H1 (cell line): ENCODE results near the gene PLVAP. TPM values are rescaled to one million over a fixed set of nuclear protein-coding genes. Genes with fewer than 3 reads are reported as not detected.

Source experiments
- EP300 ChIP-seq, 2 experiments: IDR thresholded peaks; 1 replicate in 1 of 2; 2 replicates in 1 of 2; pipeline ENCODE4 v1.6.1; 2011 to 2012; ENCODE audit warnings: low read depth in 2 of 2, low read length in 2 of 2, mild to moderate bottlenecking in 2 of 2, borderline replicate concordance in 1 of 2, inconsistent platforms in 1 of 2, moderate library complexity in 1 of 2
- HDAC2 ChIP-seq, 2 experiments: fragments of 300-600 bp in 1 of 2; sonication (generic) in 1 of 2; IDR thresholded peaks; 2 replicates each; pipeline ENCODE4 v1.6.1; 2011 to 2012; ENCODE audit warnings: low read depth in 2 of 2, low read length in 2 of 2, mild to moderate bottlenecking in 2 of 2, moderate library complexity in 2 of 2, borderline replicate concordance in 1 of 2, inconsistent platforms in 1 of 2
- NRF1 ChIP-seq: IDR thresholded peaks from 2 replicates; pipeline ENCODE4 v1.6.1; 2011; ENCODE audit warnings: mild to moderate bottlenecking, low read depth, low read length, improper control_type of control experiment
- SP1 ChIP-seq: IDR thresholded peaks from 2 replicates; pipeline ENCODE4 v1.6.1; 2011; ENCODE audit warnings: low read depth, low read length
- TCF12 ChIP-seq: IDR thresholded peaks from 2 replicates; pipeline ENCODE4 v1.6.1; 2011; ENCODE audit warnings: low read depth, mild to moderate bottlenecking, low read length
- polyA plus RNA-seq, 7 experiments: library from polyadenylated mRNA; depleted of rRNA in 3 of 7; stranded (reverse) in 5 of 7; unstranded in 2 of 7; fragments of >200 nt in 5 of 7; fragments of 200-250 nt in 2 of 7; gene quantifications; 1 replicate in 5 of 7; 2 replicates in 1 of 7; 4 replicates in 1 of 7; pipeline versions ENCODE4 v1.2.1 to v1.2.3, GENCODE V29; 2011 to 2013; ENCODE audit warnings: missing spikeins in 2 of 7, mixed read lengths in 2 of 7
- total RNA-seq: library from RNA; stranded (reverse); fragmentation: NEBNext Ultra II Directional; extraction: Animal tissue kit (Norgen Biotek cat#: 25700); gene quantifications from 2 replicates; pipeline ENCODE4 v1.2.1, GENCODE V29; 2021
- TF ChIP-seq, protein P1 (sequence below), 3 experiments: IDR thresholded peaks; 1 replicate in 2 of 3; 2 replicates in 1 of 3; pipeline versions ENCODE4 v1.5.1 to v1.6.1; 2011; ENCODE audit warnings: low read length in 3 of 3, mild to moderate bottlenecking in 3 of 3, inconsistent platforms in 2 of 3, low read depth in 1 of 3, moderate library complexity in 1 of 3; ENCODE audit not compliant: insufficient read depth in 1 of 3; ENCODE audit errors: control extremely low read depth in 1 of 3

The PLVAP gene
- total and polyA plus RNA-seq, 2 of the 8 experiments (the other 6 are each of a cell fraction or from before 2014, with no cell fraction given), result 0.32 TPM; not detected in 1

DNA sequence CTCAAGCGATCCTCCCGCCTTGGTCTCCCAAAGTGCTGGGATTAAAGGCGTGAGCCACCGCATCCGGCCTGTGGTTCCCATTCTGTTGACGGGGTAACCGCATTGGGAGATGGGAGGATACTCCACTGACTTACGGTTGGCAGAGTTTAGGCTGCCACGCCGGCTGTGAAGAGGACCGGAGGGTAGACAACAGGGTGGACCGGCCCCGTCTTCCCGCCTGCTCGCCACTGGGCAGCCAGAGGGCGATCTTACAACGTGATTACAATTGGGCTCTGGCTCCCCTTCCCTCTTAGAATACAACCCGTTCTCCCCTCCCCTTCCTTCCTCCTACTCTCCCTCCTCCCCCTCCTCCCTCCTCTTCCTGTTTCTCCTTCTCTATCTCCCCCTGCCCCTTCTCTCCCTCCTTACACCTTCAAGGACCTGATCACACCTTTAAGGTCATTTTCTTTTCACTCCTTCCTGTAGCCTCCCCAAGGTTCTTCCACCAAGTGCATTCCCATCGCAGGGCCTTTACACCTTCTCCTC, 17.8 kb upstream of the PLVAP start (continued):
- TF ChIP-seq EP300 (IDR thresholded peaks at IDR 0.05; ENCODE audit: borderline replicate concordance in 1 of 2, low read depth in 2 of 2, low read length in 2 of 2) (no peak), HDAC2 (IDR thresholded peaks at IDR 0.05; ENCODE audit: borderline replicate concordance in 1 of 2, low read depth in 2 of 2, low read length in 2 of 2) (peak in 1 of 2 experiments; percentile 77; a peak in 2 of 4 replicates), NRF1 (no peak), TCF12 (0 out of 2 replicates have a peak, but pooled peaks have one; percentile 36), SP1 (peak; percentile 50; the same call in 1 of the 2 replicates)
- TF ChIP-seq, protein P1, sequence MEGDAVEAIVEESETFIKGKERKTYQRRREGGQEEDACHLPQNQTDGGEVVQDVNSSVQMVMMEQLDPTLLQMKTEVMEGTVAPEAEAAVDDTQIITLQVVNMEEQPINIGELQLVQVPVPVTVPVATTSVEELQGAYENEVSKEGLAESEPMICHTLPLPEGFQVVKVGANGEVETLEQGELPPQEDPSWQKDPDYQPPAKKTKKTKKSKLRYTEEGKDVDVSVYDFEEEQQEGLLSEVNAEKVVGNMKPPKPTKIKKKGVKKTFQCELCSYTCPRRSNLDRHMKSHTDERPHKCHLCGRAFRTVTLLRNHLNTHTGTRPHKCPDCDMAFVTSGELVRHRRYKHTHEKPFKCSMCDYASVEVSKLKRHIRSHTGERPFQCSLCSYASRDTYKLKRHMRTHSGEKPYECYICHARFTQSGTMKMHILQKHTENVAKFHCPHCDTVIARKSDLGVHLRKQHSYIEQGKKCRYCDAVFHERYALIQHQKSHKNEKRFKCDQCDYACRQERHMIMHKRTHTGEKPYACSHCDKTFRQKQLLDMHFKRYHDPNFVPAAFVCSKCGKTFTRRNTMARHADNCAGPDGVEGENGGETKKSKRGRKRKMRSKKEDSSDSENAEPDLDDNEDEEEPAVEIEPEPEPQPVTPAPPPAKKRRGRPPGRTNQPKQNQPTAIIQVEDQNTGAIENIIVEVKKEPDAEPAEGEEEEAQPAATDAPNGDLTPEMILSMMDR (IDR thresholded peaks at IDR 0.05; ENCODE audit: control extremely low read depth in 1 of 3, insufficient read depth in 1 of 3, low read depth in 1 of 3, low read length in 3 of 3), result peak; percentile 81 to 95 (median 90)
